Measurements from ENCODE around the gene TCF25. TPM values are rescaled to one million over a fixed set of nuclear protein-coding genes. Genes with fewer than 3 reads are reported as not detected.

Gene TCF25
- polyA plus RNA-seq, 1 experiment: 156 TPM

DNA sequence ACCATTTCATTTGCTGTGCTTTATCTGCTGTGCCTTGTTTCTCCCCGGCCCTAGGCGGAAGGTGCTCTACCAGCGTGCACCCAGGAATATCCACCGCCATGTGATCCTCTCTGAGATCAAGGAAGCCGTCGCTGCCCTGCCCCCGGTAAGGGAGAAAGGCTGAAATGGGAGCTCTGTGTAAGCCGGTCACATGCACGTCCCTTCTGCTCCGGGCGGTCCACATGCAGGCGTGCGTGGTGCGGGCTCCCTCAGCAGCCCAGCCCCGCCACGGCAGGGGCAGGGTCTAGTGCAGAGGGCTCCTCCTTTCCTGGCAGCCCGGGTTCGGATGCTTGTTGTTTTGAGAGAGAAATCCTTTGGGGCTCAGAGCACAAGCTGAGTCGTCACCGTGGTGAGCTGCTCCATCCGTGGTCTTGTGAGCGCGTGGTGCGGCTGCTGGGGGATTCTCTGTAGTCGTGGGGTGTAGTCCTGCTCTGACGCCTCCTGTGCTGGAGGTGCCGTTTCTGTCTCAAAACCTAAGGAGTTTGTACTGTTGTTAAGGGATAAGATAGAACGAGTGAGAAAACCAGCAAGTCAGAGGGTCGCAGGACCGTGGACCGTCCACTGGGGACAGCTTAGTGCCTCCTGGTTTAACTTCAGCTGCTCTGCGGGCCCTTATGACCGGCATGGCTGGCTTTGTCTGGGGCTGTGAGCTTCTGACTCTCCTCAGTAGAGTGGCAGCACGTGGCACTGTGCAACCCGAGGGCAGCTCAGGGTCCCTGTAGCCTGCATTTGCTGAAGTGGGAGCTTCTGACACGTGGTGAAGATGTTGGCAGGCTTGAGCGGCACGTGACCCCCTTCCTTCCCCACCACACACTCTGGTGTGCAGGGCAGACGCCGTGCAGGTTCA is 33.0 kb downstream of the TCF25 start:
- DNase-seq (ENCODE audit: low read depth, low spot score): no peak
- TF ChIP-seq, protein P1, sequence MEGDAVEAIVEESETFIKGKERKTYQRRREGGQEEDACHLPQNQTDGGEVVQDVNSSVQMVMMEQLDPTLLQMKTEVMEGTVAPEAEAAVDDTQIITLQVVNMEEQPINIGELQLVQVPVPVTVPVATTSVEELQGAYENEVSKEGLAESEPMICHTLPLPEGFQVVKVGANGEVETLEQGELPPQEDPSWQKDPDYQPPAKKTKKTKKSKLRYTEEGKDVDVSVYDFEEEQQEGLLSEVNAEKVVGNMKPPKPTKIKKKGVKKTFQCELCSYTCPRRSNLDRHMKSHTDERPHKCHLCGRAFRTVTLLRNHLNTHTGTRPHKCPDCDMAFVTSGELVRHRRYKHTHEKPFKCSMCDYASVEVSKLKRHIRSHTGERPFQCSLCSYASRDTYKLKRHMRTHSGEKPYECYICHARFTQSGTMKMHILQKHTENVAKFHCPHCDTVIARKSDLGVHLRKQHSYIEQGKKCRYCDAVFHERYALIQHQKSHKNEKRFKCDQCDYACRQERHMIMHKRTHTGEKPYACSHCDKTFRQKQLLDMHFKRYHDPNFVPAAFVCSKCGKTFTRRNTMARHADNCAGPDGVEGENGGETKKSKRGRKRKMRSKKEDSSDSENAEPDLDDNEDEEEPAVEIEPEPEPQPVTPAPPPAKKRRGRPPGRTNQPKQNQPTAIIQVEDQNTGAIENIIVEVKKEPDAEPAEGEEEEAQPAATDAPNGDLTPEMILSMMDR (IDR thresholded peaks at IDR 0.05; ENCODE audit: low read depth, low read length): no peak
- POLR2A ChIA-PET: no interaction called here
- Histone ChIP-seq H3K27me3 (ENCODE audit: control insufficient read depth, insufficient read depth, low read length) (no peaks in the 10 kb centered on the region), H3K9me3 (ENCODE audit: control insufficient read depth, insufficient read depth, low read length) (peaks cover 27% of the 10 kb centered on the region), H3K4me3 (ENCODE audit: low read depth, low read length) (no peak overlapping the region), H3K27ac (ENCODE audit: low read depth, low read length) (no peak overlapping the region)
- CTCF ChIA-PET: no interaction called here

GRCh38 chr16:89907055-89907814 is 33.8 kb downstream of the TCF25 start:
- TF ChIP-seq, protein P1 (IDR thresholded peaks at IDR 0.05; ENCODE audit: low read depth, low read length): no peak
- Histone ChIP-seq H3K9me3 (ENCODE audit: control insufficient read depth, insufficient read depth, low read length) (peaks cover 27% of the 10 kb centered on the region), H3K27me3 (ENCODE audit: control insufficient read depth, insufficient read depth, low read length) (no peaks in the 10 kb centered on the region), H3K27ac (ENCODE audit: low read depth, low read length) (no peak overlapping the region), H3K4me3 (ENCODE audit: low read depth, low read length) (no peak overlapping the region)
- ChIA-PET CTCF (no interaction called here), POLR2A (interaction anchor here (0.8 to 1.4 kb wide), 2 partner anchors 16 to 17 kb away, joined by 3 to 5 read pairs; partner anchors contain the start of gene TUBB3)
- no peak for DNase-seq (ENCODE audit: low read depth, low spot score)

DNA sequence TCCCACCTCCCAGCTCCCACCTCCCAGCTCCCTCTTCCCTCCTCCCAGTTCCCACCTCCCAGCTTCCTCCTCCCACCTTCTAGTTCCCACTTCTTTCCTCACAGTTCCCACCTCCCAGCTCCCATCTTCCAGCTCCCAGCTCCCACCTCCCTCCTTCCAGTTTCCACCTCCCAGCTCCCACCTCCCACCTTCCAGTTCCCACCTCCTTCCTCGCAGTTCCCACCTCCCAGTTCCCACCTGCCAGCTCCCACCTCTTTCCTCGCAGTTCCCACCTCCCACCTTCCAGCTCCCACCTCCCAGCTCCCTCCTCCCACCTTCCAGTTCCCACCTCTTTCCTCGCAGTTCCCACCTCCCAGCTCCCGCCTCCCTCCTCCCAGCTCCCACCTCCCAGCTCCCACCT is 34.8 kb downstream of the TCF25 start:
- ChIA-PET CTCF (interaction anchor here (0.6 kb wide), 1 partner anchor 155 kb away, joined by 3 read pairs; no protein-coding TSS in a partner anchor), POLR2A (interaction anchor here (0.6 to 1.4 kb wide), 4 partner anchors 9 to 16 kb away, joined by 3 to 10 read pairs (median 6); partner anchors contain the start of gene TUBB3)
- Histone ChIP-seq H3K27ac (ENCODE audit: low read depth, low read length) (no peak overlapping the region), H3K27me3 (ENCODE audit: control insufficient read depth, insufficient read depth, low read length) (no peaks in the 10 kb centered on the region), H3K4me3 (ENCODE audit: low read depth, low read length) (no peak overlapping the region), H3K9me3 (ENCODE audit: control insufficient read depth, insufficient read depth, low read length) (peaks cover 27% of the 10 kb centered on the region)
- DNase-seq (ENCODE audit: low read depth, low spot score): no peak
- TF ChIP-seq, protein P1 (IDR thresholded peaks at IDR 0.05; ENCODE audit: low read depth, low read length): no peak

DNA sequence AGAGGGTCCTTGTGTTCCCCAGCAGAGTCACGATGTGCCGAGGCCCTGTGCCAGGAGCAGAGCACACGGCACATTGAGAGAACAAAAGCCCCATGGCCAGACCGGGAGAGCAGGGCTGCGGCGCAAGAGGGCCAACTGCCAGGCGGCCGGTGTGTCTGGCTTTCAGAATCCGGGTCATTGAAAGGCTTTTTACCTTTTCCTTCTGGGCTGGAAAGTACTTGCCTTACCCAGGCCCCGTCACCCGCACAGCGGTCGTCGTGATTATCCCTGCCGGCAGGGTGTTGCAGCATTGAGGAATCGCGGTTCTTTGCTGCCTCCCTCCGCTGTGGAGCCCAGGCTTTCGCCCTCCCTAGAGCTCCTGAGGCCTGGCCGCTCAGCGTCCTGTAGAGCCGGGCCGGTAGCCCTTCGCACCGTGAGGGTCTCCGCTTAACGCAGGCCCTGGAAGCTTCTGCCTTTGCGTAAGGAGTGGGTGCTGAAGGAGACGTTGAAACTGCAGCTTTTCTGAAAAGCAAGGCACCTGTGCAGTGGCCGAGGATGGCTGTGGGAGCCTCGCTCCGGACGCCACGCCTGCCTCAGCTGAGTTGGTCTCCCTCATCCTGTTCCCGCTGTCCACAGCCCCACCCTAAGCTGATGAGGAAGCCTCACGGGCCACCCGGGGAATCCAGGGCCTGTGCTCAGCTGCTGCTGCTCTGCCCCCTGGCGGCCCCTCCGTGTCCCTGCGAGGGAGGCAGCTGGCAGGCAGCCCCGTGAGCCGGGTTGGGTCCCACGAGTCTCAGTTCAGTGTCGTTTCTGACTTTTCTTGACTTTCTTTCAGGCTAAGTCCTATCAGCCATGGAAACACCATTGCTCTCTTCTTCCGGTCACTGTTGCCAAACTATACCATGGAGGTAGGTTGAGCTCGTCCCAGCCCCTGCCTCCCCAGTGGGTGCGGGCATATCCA is 36.7 kb downstream of the TCF25 start:
- Histone ChIP-seq H3K27ac (ENCODE audit: low read depth, low read length) (peak overlapping the region; percentile 21), H3K27me3 (ENCODE audit: control insufficient read depth, insufficient read depth, low read length) (no peaks in the 10 kb centered on the region), H3K4me3 (ENCODE audit: low read depth, low read length) (no peak overlapping the region), H3K9me3 (ENCODE audit: control insufficient read depth, insufficient read depth, low read length) (peaks cover 23% of the 10 kb centered on the region)
- ChIA-PET CTCF (interaction anchor here (0.6 to 2.0 kb wide), 17 partner anchors 9 to 210 kb away, joined by 3 to 13 read pairs (median 5); partner anchors contain the start of genes MC1R and TUBB3), POLR2A (interaction anchor here (0.7 to 2.5 kb wide), 4 partner anchors 12 to 37 kb away, joined by 3 to 13 read pairs (median 4); partner anchors contain the start of genes TCF25 and TUBB3)
- no peak for DNase-seq (ENCODE audit: low read depth, low spot score)
- TF ChIP-seq, protein P1 (IDR thresholded peaks at IDR 0.05; ENCODE audit: low read depth, low read length): peak; percentile 76
